H9 (cell line): ENCODE data around the gene PPP1R26. TPM values are rescaled to one million over a fixed set of nuclear protein-coding genes. Genes with fewer than 3 reads are reported as not detected.
A peak's percentile ranks its signal among the peaks of the same experiment; 100 is the strongest.

Experiments
- DNase-seq: peaks from one replicate; pipeline ENCODE4 v3.0.0-alpha.2; 2017
- H2AFZ ChIP-seq: one replicate; pipeline ENCODE4 v1.6.1; 2013; ENCODE audit warnings: mild to moderate bottlenecking, low read length, control low read depth, moderate library complexity
- H2AK5ac ChIP-seq: 2 replicates; pipeline ENCODE4 v1.6.1; 2013; ENCODE audit warnings: low read length, control low read depth, mixed read lengths; ENCODE audit not compliant: insufficient read length
- H2BK120ac ChIP-seq: one replicate; pipeline ENCODE4 v1.6.1; 2013; ENCODE audit warnings: low read depth, mild to moderate bottlenecking, low read length, control low read depth, inconsistent platforms; ENCODE audit not compliant: poor library complexity, severe bottlenecking
- H2BK12ac ChIP-seq: 2 replicates; pipeline ENCODE4 v1.6.1; 2013; ENCODE audit warnings: low read length, control low read depth, mixed read lengths, low read depth; ENCODE audit not compliant: insufficient read length
- H2BK15ac ChIP-seq: 2 replicates; pipeline ENCODE4 v1.6.1; 2013; ENCODE audit warnings: low read depth, low read length, control low read depth
- H2BK20ac ChIP-seq: one replicate; pipeline ENCODE4 v1.6.1; 2013; ENCODE audit warnings: low read depth, mild to moderate bottlenecking, low read length, control low read depth, inconsistent platforms; ENCODE audit not compliant: poor library complexity, severe bottlenecking
- H2BK5ac ChIP-seq: 2 replicates; pipeline ENCODE4 v1.6.1; 2013; ENCODE audit warnings: low read length, control low read depth, mixed read lengths; ENCODE audit not compliant: insufficient read length
- H3K14ac ChIP-seq: 2 replicates; pipeline ENCODE4 v1.6.1; 2013; ENCODE audit warnings: low read length, control low read depth; ENCODE audit not compliant: insufficient read depth
- H3K18ac ChIP-seq: 2 replicates; pipeline ENCODE4 v1.6.1; 2013; ENCODE audit warnings: low read depth, mild to moderate bottlenecking, mixed read lengths, low read length, control low read depth; ENCODE audit not compliant: insufficient read length
- H3K23ac ChIP-seq: 2 replicates; pipeline ENCODE4 v1.6.1; 2013; ENCODE audit warnings: low read length, control low read depth, mixed read lengths, low read depth; ENCODE audit not compliant: insufficient read length
- H3K23me2 ChIP-seq: 2 replicates; pipeline ENCODE4 v1.6.1; 2013; ENCODE audit warnings: low read depth, mild to moderate bottlenecking, mixed read lengths, low read length, control low read depth; ENCODE audit not compliant: insufficient read length, poor library complexity, severe bottlenecking
- H3K27ac ChIP-seq: 2 replicates; pipeline ENCODE4 v1.5.1; 2013; ENCODE audit warnings: low read length, control low read depth, mixed read lengths, low read depth; ENCODE audit not compliant: insufficient read length
- H3K27me3 ChIP-seq: 2 replicates; pipeline ENCODE4 v1.6.1; 2013; ENCODE audit warnings: low read length, control low read depth, inconsistent platforms; ENCODE audit not compliant: insufficient read depth
- H3K4ac ChIP-seq: 2 replicates; pipeline ENCODE4 v1.6.1; 2013; ENCODE audit warnings: low read depth, mild to moderate bottlenecking, control low read depth, inconsistent platforms, low read length, moderate library complexity
- H3K4me1 ChIP-seq: 2 replicates; pipeline ENCODE4 v1.6.1; 2013; ENCODE audit warnings: low read length, control low read depth, inconsistent platforms; ENCODE audit not compliant: insufficient read depth
- H3K4me2 ChIP-seq: 2 replicates; pipeline ENCODE4 v1.6.1; 2013; ENCODE audit warnings: low read length, control low read depth, mixed read lengths; ENCODE audit not compliant: insufficient read length, insufficient read depth
- H3K56ac ChIP-seq: 2 replicates; pipeline ENCODE4 v1.6.1; 2013; ENCODE audit warnings: low read depth, mild to moderate bottlenecking, mixed read lengths, low read length, control low read depth; ENCODE audit not compliant: insufficient read length
- H3K79me1 ChIP-seq: 2 replicates; pipeline ENCODE4 v1.6.1; 2013; ENCODE audit warnings: low read depth, mild to moderate bottlenecking, moderate library complexity, low read length, control low read depth, inconsistent platforms; ENCODE audit not compliant: insufficient read depth, poor library complexity, severe bottlenecking
- H3K79me2 ChIP-seq: 2 replicates; pipeline ENCODE4 v1.6.1; 2013; ENCODE audit warnings: low read length, control low read depth, inconsistent platforms; ENCODE audit not compliant: insufficient read depth
- H3K9ac ChIP-seq: 2 replicates; pipeline ENCODE4 v1.6.1; 2013; ENCODE audit warnings: low read length, control low read depth, mixed read lengths; ENCODE audit not compliant: insufficient read length; ENCODE audit errors: extremely low read depth
- H3K9me3 ChIP-seq: one replicate; pipeline ENCODE4 v1.6.1; 2013; ENCODE audit warnings: low read depth, low read length, inconsistent platforms; ENCODE audit not compliant: control insufficient read depth
- H3T11ph ChIP-seq: one replicate; pipeline ENCODE4 v1.6.1; 2013; ENCODE audit warnings: mild to moderate bottlenecking, low read length, control low read depth, inconsistent platforms
- H4K20me1 ChIP-seq: one replicate; pipeline ENCODE4 v1.6.1; 2013; ENCODE audit not compliant: control insufficient read depth, insufficient read length, insufficient read depth
- H4K5ac ChIP-seq: 2 replicates; pipeline ENCODE4 v1.6.1; 2013; ENCODE audit warnings: low read depth, mild to moderate bottlenecking, mixed read lengths, low read length, control low read depth; ENCODE audit not compliant: insufficient read length
- H4K8ac ChIP-seq: replicated peaks from 2 replicates; pipeline ENCODE4 v1.6.1; 2013; ENCODE audit warnings: low read length, control low read depth, mixed read lengths, low read depth; ENCODE audit not compliant: insufficient read length
- H4K91ac ChIP-seq: 2 replicates; pipeline ENCODE4 v1.6.1; 2013; ENCODE audit warnings: low read depth, mild to moderate bottlenecking, moderate library complexity, mixed read lengths, low read length, control low read depth; ENCODE audit not compliant: insufficient read length
- H3K27ac Mint-ChIP-seq, 3 experiments: 2 replicates in 2 of 3; 3 replicates in 1 of 3; pipeline ENCODE4 v1.8.0; 2020 to 2021; ENCODE audit warnings: mixed read lengths in 3 of 3, mild to moderate bottlenecking in 1 of 3, moderate library complexity in 1 of 3
- H3K27me3 Mint-ChIP-seq: 2 replicates; pipeline ENCODE4 v1.8.0; 2021; ENCODE audit warnings: low read depth, mild to moderate bottlenecking, moderate library complexity, mixed read lengths
- H3K36me3 Mint-ChIP-seq, 3 experiments: 2 replicates in 2 of 3; 3 replicates in 1 of 3; pipeline ENCODE4 v1.8.0; 2020 to 2021; ENCODE audit warnings: low read depth in 3 of 3, mixed read lengths in 3 of 3; ENCODE audit not compliant: insufficient read depth in 1 of 3
- H3K4me1 Mint-ChIP-seq, 2 experiments: 2 replicates each; pipeline ENCODE4 v1.8.0; 2020; ENCODE audit warnings: mixed read lengths in 2 of 2
- H3K4me3 Mint-ChIP-seq, 2 experiments: 2 replicates in 1 of 2; 3 replicates in 1 of 2; pipeline ENCODE4 v1.8.0; 2020 to 2021; ENCODE audit warnings: mild to moderate bottlenecking in 2 of 2, mixed read lengths in 2 of 2, moderate library complexity in 1 of 2
- H3K9me3 Mint-ChIP-seq, 2 experiments: 2 replicates in 1 of 2; 3 replicates in 1 of 2; pipeline ENCODE4 v1.8.0; 2020; ENCODE audit warnings: mild to moderate bottlenecking in 2 of 2, mixed read lengths in 2 of 2, moderate library complexity in 1 of 2
- CTCF ChIP-seq: fragments of 200-600 bp; sonication (generic); conservative IDR thresholded peaks from 3 replicates; pipeline ENCODE4 v1.8.0; 2021; ENCODE audit warnings: antibody characterized with exemption, mild to moderate bottlenecking
- WGBS: extraction: QIAGEN DNeasy Blood & Tissue Kit; methylation state at CpG from one replicate; pipeline ENCODE4 v1.1.7; 2013; ENCODE audit warnings: missing lambda C conversion rate, low lambda C conversion rate, mixed read lengths; ENCODE audit not compliant: insufficient read length; ENCODE audit errors: extremely low coverage; 5-methylcytosine and 5-hydroxymethylcytosine counted together
- total RNA-seq: library from RNA; stranded (reverse); gene quantifications from 2 replicates; pipeline ENCODE4 v1.2.1, GENCODE V29; 2021

PPP1R26 gene
- total RNA-seq, 1 experiment from 2014 or later: 38.0 TPM

- DNase-seq: no peak
- WGBS: no CpG with 5 or more reads among the region's 18 CpGs
- Mint-ChIP-seq H3K9me3 (peaks cover 0 to 5% of the 10 kb centered on the region in 2 experiments; a peak in 2 of 5 replicates), H3K36me3 (no peaks in the 10 kb centered on the region), H3K4me1 (peaks cover 2 to 5% of the 10 kb centered on the region in 2 experiments; a peak in 1 of 4 replicates), H3K27ac (peak within 1 kb of the TSS in 1 of 3 experiments; percentile 83; a peak in 1 of 7 replicates), H3K27me3 (peaks cover 2% of the 10 kb centered on the region; the same call in 1 of the 2 replicates), H3K4me3 (no peak within 1 kb of the TSS)
- Histone ChIP-seq H3K4me2 (no peak within 1 kb of the TSS), H3K27me3 (no peaks in the 10 kb centered on the region), H4K91ac (no peak within 1 kb of the TSS), H2BK12ac (no peak within 1 kb of the TSS), H2BK15ac (no peak within 1 kb of the TSS), H3K23ac (no peak within 1 kb of the TSS), H2AK5ac (no peak within 1 kb of the TSS), H3K9me3 (no peaks in the 10 kb centered on the region), H4K8ac (no peak within 1 kb of the TSS), H3K18ac (no peak within 1 kb of the TSS), H3K27ac (no peak within 1 kb of the TSS), H3K9ac (no peak within 1 kb of the TSS), H3K79me1 (no peaks in the 10 kb centered on the region), H2BK20ac (no peak within 1 kb of the TSS), H3K79me2 (no peaks in the 10 kb centered on the region), H3K56ac (no peak within 1 kb of the TSS), H4K5ac (no peak within 1 kb of the TSS), H3K23me2 (no peaks in the 10 kb centered on the region), H2BK5ac (no peak within 1 kb of the TSS), H2AFZ (no peak within 1 kb of the TSS), H3K4me1 (no peaks in the 10 kb centered on the region; the same call in 1 of the 2 replicates), H3K4ac (no peak within 1 kb of the TSS), H3T11ph (no peak within 1 kb of the TSS), H2BK120ac (no peak within 1 kb of the TSS), H4K20me1 (no peaks in the 10 kb centered on the region), H3K14ac (no peak within 1 kb of the TSS; the same call in 1 of the 2 replicates)
- no peak for TF ChIP-seq CTCF
Measured at GRCh38 chr9:135520916-135521607, 41.5 kb downstream of the PPP1R26 start, which contains the start of gene LCN1. LCN1 (plus strand) TSS chr9:135521440; CDS start chr9:135521498, 58 bp downstream.
